ENCODE measurements around the gene ACOX2.

- TF ChIP-seq REST (IDR thresholded peaks at IDR 0.05; ENCODE audit: insufficient read depth in 1 of 2, low read depth in 2 of 2, low read length in 1 of 2): no peak
- TF ChIP-seq CTCF (IDR thresholded peaks at IDR 0.05): no peak
Observed at GRCh38 chr3:58553003-58553402, 16.0 kb upstream of the ACOX2 start.
